GM18909 (cell line): ENCODE measurements around the gene CNIH1.
"Not testable (repeated sequence)": the region's sequence is repeated elsewhere in the genome, so short reads cannot be mapped to it uniquely, and the experiment has no call there.

ENCODE experiments used
- ATAC-seq: cut with Tn5 transposase; IDR thresholded peaks from one replicate; pipeline ENCODE4 v1.9.1; 2021; ENCODE audit warnings: mild to moderate bottlenecking; ENCODE audit not compliant: unreplicated experiment, poor library complexity

The CNIH1 gene

GRCh38 chr14:54470701-54471100 is 29.5 kb upstream of the CNIH1 start:
- ATAC-seq: no peak

GRCh38 chr14:54467280-54467679 is 26.1 kb upstream of the CNIH1 start:
- ATAC-seq: no peak

GRCh38 chr14:54465654-54466053 is 24.5 kb upstream of the CNIH1 start:
- ATAC-seq: no peak

- no peak for ATAC-seq
Observed at GRCh38 chr14:54462048-54462447, 20.9 kb upstream of the CNIH1 start.

- ATAC-seq: no peak
Observed at GRCh38 chr14:54459106-54459505, 17.9 kb upstream of the CNIH1 start.

GRCh38 chr14:54458536-54458935 is 17.4 kb upstream of the CNIH1 start:
- not testable (repeated sequence) for ATAC-seq

- no peak for ATAC-seq
Observed at GRCh38 chr14:54457609-54457996, 16.4 kb upstream of the CNIH1 start.

- ATAC-seq: not testable (repeated sequence)
Observed at GRCh38 chr14:54456820-54457608, 15.8 kb upstream of the CNIH1 start.

GRCh38 chr14:54455363-54455762 is 14.2 kb upstream of the CNIH1 start:
- ATAC-seq: no peak

- not testable (repeated sequence) for ATAC-seq
Observed at GRCh38 chr14:54453990-54454389, 12.8 kb upstream of the CNIH1 start.

GRCh38 chr14:54453252-54453651 is 12.1 kb upstream of the CNIH1 start:
- no peak for ATAC-seq

- no peak for ATAC-seq
Observed at GRCh38 chr14:54451961-54452360, 10.8 kb upstream of the CNIH1 start.

GRCh38 chr14:54451121-54451601 is 10.0 kb upstream of the CNIH1 start:
- ATAC-seq: no peak

- ATAC-seq: peak; percentile 79
Observed at GRCh38 chr14:54450535-54450934, 9.4 kb upstream of the CNIH1 start.

GRCh38 chr14:54447231-54447692 is 6.1 kb upstream of the CNIH1 start:
- no peak for ATAC-seq

GRCh38 chr14:54446161-54446693 is 5.1 kb upstream of the CNIH1 start:
- no peak for ATAC-seq

GRCh38 chr14:54444681-54445080 is 3.5 kb upstream of the CNIH1 start:
- no peak for ATAC-seq

- ATAC-seq: no peak
Observed at GRCh38 chr14:54443981-54444380, 2.8 kb upstream of the CNIH1 start.

- not testable (repeated sequence) for ATAC-seq
Observed at GRCh38 chr14:54442961-54443360, 1.8 kb upstream of the CNIH1 start.

- no peak for ATAC-seq
Observed at GRCh38 chr14:54440476-54440872, 700 bp downstream of the CNIH1 start.

GRCh38 chr14:54440037-54440436 is 1.1 kb downstream of the CNIH1 start:
- no peak for ATAC-seq

- ATAC-seq: no peak
Observed at GRCh38 chr14:54438703-54439102, 2.5 kb downstream of the CNIH1 start.
